Measurements from ENCODE around the gene HSD11B1L.

HSD11B1L gene

DNA sequence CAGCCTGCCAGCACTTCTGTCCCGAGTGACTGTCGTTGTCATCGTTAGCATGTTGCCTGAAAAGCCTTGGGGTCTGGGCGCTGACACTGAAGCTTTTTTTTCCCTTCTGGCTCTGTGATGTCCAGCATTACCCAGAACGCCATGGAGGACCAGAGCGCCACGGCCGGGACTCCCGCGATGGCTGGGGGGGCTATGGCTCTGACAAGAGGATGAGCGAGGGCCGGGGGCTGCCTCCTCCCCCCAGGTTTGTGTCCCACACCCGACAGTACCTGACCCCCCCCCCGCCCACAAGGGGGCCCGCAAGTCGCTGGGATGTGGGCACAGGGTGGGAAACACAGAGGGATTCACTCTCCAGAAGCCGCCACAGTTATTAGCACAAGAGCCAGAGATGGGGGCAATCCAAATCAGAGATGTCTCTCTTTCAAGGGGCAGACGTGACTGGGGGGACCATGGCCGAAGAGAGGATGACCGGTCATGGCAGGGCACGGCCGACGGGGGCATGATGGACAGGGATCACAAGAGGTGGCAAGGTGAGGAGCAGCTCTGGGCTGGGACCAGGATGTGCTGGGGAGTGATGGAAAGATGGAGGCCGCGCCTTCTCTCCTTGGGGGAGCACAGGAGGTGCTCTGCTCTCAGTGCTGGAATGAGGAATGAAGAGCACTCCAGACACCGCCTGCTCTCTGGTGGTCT, 13.8 kb upstream of the HSD11B1L start:
- no peak for FAIRE-seq
- no peak for DNase-seq (ENCODE audit: low spot score)

GRCh38 chr19:5667751-5668271, 13.0 kb upstream of the HSD11B1L start:
- no peak for FAIRE-seq
- no peak for DNase-seq (ENCODE audit: low spot score)

DNA sequence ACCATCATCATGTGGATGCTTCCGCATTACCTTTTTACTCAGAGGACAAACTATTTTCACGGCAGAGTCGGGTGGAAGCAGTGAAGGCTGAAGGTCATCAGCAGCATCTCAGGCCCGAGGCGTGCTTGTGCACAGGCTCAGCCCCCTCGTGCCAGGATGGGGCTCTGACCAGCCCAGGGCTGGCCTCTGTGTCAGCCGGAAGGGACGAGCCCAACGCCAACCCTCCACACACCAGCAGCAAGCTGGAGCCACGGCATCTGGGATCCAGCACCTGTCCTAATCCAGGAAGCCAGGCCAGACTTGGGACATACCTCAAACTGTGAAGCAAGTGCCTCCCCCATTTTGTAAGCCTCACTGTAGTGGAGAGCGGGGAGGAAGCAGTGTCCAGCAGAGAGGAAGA, 11.6 kb upstream of the HSD11B1L start:
- DNase-seq (ENCODE audit: low spot score) = no peak
- no peak for FAIRE-seq

DNA sequence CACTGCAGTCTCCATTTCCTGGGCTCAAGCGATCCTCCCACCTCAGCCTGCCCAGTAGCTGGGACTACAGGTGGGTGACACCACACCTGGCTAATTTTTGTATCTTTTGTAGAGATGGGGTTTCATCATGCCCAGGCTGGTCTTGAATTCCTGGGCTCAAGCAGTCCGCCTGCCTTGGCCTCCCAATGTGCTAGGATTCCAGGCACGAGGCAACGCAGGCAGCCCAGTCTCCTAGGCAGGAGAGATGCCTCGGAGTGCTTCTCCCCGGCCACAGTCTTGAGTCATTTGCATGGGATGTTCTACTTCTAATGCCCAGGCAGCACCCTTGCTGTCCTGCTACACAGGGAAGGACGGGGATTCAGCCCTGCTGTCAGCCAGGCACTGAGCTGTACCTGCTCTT, 9.2 kb upstream of the HSD11B1L start:
- FAIRE-seq (no peak), DNase-seq (ENCODE audit: low spot score) (no peak)

DNA sequence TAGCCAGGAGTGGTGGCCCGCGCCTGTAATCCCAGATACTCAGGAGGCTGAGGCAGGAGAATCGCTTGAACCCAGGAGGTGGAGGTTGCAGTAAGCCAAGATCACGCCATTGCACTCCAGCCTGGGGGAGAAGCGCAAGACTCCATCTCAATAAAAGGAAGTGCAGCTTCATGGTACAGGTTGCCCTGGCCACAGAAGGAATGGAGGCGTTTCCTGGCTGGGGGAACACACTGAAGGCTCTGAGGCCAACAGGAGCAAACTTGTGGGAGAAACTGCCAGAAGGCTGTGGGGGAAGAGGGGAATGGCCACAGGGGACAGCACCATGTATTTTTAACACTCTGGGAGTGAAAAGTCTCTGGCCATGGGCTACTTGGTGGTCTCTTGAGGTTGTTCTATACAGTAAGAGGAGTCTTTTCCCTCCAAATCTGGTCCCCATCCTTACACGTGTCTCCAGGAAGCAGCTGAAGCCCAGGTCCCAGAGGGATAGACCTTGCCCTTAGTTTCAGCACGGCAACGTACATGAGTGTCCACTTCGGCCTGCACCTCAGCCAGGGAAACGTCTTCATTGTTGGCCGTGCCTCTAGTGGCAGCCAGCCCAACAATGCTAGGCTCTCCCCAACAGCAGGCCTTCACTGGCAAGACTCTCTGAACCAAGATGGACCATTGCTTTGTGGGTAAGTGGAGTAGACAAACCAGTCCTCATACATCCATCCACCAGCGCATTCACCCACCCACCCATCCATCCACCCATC, 7.9 kb upstream of the HSD11B1L start:
- FAIRE-seq (peak; percentile 55), DNase-seq (ENCODE audit: low spot score) (no peak)

DNA sequence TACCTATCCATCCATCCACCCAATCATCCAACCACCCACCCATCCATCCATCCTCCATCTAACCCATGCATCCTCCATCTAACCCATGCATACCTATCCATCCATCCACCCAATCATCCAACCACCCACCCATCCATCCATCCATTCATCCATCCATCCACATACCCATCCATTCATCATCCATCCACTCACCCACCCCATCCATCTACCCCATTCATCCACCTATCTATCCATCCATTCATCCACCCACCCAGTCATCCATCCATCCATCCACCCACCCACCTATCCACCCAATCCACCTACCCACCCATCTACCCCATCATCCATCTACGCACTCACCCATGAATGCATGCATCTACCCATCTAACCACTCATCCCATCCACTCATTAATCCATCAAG, 7.1 kb upstream of the HSD11B1L start:
- no peak for FAIRE-seq
- DNase-seq (ENCODE audit: low spot score) = no peak

DNA sequence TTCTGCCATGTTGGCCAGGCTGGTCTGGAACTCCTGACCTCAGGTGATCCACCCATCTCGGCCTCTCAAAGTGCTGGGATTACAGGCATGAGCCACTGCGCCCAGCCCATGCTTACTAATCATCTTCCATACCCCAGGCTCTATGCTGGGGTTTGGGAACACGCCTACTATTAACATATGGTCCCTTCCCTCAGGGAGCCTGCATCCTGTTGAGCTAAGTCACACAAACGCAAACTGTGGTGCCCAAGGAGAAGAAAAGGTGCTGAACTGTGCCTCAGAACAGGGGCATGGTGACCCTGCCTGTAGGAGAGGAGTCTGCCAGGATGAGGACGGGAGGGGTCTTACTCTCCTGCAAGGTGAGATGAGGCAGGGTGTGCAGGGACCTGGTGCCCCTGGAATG, 6.1 kb upstream of the HSD11B1L start:
- DNase-seq (ENCODE audit: low spot score) = no peak
- FAIRE-seq = no peak

DNA sequence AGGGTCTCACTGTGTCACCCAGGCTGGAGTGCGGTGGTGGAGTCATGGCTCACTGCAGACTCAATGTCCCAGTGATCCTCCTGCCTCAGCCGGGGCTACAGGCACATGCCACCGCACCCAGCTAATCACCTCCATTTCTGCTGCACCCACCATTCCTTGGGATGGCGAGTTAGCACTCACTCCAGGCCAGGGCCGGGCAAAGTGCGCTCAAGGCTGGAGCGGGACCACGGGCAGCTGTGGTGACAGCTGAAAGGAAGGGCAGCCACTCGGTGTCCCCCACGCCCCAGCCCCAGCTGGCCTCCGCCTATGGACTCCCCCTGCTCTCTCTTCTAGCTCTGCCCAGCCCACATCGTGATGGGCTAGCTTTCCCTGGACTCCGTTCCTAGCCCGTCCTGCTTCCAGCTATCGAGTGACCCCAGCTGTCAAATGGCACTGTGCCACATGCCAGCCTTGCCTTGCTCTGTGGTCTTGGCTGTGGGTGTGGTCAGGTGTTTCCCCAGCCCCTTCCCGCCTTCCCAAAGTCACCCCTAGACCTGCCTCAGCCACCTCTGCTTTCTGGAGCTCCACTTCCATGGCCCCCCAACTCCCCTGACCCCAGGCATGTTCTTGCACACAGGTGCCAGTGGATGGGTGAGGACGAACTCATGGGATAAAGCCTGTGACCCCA, 4.6 kb upstream of the HSD11B1L start:
- no peak for FAIRE-seq
- no peak for DNase-seq (ENCODE audit: low spot score)

DNA sequence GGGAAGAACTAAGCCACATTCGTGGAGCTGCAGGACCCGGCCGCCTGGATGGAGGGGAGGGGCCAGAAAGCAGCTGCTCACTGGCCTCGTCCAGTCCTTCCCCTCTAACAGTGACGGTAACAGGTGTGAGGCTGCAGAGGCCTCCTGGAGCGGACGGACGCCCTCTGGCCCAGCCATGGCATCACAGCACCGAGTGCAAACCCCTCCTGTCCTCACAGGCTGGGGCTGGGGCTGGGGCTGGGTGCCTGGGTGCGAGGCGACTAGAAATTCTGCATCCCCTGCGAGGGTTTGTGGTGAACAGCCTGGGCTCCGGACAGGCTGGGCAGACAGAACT, 4.1 kb upstream of the HSD11B1L start:
- FAIRE-seq (no peak), DNase-seq (ENCODE audit: low spot score) (no peak)

- no peak for DNase-seq (ENCODE audit: low spot score)
- no peak for FAIRE-seq
Measured at GRCh38 chr19:5677136-5677535, 3.7 kb upstream of the HSD11B1L start.

DNA sequence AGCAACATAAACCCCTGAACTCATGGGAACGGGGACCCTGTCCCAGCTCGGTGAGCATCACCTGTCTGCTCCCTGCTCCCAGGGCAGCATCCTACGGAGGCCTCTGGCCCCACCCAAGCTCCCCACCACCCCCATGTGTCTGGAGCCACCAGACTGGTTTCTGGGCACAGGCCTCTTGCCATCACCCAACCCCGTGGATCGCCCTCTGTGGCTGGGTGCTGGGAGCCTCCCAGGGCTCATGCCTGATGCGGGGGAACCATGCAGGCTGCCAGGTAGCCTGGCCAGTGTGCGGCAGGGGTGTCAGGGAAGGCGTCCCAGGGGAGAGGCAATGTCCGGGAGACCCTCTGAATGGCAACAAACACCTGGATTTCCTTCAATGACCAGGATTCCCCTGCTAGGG, 3.2 kb upstream of the HSD11B1L start:
- DNase-seq (ENCODE audit: low spot score) = no peak

DNA sequence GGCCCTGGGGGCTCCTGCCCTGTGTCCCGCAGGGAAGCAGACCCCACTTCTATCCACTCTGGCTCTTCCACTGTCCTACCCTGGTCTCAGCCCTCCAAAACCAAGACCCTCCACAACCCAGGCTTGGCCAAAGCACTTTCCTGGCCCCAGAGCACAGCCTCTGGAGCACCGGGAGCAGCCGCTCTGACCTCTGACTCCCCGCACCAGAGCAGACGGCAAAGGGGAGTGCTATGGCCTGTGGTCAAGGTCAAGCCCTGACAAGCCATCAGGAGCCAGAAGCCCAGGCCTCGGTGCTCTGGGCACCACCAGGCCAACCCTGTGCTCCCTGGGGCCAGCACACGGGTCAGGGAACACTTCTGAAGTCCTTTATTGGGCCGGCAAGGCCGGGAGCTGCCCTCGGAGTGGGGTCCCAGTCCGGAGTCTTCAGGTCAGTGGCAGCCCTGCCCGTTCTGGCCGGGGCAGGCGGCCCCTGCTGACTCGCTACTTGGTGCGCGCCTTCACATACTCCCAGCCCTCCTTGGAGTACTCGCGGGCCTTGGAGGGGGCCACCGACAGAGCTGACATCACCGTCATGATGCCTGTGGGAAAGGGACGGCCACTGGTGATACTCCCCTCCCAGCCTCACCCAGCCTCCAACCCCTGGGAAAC, 2.6 kb upstream of the HSD11B1L start:
- no peak for DNase-seq (ENCODE audit: low spot score)
- FAIRE-seq = no peak

More for the DNA sequence above, 3.2 kb upstream of the HSD11B1L start:
- no peak for FAIRE-seq

DNA sequence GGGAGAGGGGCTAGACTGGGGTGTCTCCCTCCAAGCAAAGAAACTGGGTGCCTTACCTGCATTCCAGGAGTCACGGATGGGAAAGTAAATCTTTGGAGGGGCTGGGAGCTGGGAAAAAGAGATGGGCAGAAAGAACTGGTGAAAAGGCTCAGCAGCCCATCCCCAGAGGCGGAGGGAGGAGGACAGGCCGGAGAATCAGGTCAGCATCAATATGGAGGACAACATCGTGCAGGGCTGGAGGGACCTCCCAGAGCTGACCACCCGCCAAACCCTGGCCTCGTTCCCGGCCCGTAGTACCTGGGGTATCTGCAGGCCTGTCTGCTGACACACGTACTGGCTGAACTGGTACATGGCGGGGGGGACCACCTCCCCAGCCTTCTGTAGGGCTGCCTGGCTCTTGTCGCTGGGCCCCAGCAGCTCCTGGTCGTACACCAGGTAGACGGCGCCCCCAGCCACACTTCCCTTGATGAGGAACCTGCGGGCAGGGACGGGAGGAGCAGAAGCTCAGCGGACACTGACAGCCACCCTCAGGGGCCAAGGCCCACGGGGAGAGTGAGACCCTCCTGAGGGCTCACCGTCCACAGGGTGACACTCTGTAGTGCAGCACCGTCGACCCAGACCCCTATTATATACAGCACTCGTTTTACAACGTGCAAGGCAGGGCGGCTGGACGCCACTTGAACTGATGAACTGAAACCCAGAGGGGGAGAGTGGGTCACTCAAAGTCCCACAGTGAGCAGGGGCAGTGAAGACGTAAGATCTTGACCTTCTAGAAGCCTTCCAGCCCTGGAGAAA, 1.3 kb upstream of the HSD11B1L start:
- DNase-seq (ENCODE audit: low spot score) (no peak), FAIRE-seq (peak; percentile 53)

GRCh38 chr19:5680084-5680436, 767 bp upstream of the HSD11B1L start:
- FAIRE-seq (no peak), DNase-seq (ENCODE audit: low spot score) (no peak)

GRCh38 chr19:5681391-5682106, 722 bp downstream of the HSD11B1L start:
- no peak for DNase-seq (ENCODE audit: low spot score)
- peak; percentile 40 for FAIRE-seq

DNA sequence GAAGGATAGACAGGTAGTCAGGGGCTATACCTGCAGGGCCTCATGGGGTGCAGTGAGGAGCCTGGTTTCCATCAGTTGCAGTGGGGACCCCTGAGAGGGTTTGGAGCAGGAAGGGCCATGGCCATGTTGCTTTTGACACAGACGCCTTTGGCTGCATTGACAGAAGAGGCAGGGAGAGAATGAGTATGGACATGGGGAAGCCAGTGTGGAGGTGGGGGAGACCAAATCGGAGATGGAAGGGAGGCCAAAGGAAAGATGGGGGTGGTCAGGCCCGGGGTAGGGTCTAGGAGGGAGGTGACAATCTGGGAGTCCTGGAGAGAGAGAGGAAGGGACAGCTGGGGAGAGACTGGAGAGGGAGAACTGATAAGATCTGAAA, 1.3 kb downstream of the HSD11B1L start:
- DNase-seq (ENCODE audit: low spot score) (no peak), FAIRE-seq (no peak)

DNA sequence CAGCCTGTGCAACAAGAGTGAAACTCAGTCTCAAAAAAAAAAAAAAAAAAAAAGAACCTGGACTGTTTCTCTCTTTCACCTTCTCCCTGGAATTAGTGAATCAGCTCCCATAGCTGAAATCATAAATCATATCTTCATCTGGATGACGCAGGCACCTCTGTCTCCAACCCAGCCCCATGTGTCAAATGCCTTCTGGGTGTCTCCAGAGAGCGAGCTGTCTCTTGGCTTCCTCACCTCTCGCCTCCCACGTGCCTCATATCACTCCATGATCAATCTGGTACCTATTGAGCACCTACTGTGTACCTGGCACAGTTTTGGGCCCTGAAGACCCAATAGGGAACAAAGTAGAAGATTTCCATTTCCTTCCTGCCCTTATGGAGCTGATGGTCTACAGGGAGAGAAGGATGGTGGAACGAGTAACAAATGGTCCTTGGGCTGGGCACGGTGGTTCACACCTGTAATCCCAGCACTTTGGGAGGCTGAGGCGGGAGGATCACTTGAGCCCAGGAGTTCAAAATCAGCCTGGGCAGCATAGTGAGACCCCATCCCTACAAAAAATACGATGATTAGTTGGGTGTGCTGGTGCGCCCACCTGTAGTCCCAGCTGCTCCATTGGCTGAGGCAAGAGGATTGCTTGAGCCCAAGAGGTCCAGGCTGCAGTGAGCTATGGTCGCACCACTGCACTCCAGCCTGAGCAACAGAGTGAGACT, 2.5 kb downstream of the HSD11B1L start:
- DNase-seq (ENCODE audit: low spot score) = no peak
- no peak for FAIRE-seq

GRCh38 chr19:5684694-5685430, 4.0 kb downstream of the HSD11B1L start:
- no peak for FAIRE-seq
- DNase-seq (ENCODE audit: low spot score) = no peak

DNA sequence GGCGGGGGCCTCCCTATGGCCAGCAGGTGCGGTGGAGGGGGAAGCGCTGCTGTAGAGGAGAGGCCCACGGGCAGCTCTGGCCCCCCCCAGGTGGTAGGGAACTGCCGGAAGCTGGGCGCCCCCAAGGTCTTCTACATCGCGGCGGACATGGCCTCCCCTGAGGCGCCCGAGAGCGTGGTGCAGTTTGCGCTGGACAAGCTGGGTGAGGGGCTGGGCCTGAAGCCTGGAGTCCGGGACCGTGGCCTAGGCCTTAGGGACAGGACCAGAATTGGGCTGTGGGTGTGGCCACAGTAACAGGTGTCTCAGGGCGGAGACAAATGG, 5.5 kb downstream of the HSD11B1L start:
- FAIRE-seq (no peak), DNase-seq (ENCODE audit: low spot score) (no peak)
